ENCODE measurements around the gene SFXN5.
"Not testable (repeated sequence)": the region's sequence is repeated elsewhere in the genome, so short reads cannot be mapped to it uniquely, and the experiment has no call there.

SFXN5 gene

DNA sequence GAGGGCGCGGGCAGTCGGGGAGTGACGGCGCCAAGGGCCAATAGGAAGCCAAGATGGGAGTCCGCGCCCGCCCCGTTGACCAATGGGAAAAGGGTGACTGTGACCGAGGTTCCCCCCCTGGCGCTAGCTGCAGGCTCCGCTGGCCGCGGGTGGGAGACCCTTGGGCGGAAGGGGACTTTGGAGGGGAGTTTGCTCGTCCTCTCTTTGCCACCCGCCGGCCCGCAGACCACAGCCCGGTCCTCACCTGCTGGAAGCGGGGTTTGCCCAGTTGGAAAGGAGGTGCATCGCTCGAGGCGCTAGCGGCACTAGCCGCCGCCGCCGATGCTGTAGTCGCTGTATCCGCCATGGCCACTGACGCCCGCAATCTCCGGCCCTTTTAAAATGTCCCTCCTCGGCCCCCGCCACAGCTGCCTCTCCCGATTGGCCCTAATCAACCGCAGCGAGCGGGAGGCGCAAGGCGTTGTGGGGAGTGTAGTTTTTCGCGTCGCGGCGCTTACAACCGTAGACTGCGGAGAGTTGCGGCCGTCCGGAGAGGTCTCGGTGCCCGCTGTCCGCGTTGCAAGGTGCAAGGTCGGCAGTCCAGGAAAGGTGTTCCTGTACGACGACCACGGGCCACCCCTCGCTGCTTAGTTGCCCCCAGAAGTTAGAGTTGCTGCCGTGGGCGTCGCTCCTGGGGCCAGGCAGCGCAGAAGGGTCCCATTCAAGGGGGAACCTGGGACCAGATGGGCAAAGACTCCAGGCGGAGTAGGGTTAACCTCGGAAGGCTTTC is at the start of gene SFXN5:
SFXN5 (minus strand) TSS at position 353 of the 769 bp plus-strand sequence; CDS start at position 346, 7 bp downstream.
- peak; percentile 99 for DNase-seq (ENCODE audit: low spot score)

DNA sequence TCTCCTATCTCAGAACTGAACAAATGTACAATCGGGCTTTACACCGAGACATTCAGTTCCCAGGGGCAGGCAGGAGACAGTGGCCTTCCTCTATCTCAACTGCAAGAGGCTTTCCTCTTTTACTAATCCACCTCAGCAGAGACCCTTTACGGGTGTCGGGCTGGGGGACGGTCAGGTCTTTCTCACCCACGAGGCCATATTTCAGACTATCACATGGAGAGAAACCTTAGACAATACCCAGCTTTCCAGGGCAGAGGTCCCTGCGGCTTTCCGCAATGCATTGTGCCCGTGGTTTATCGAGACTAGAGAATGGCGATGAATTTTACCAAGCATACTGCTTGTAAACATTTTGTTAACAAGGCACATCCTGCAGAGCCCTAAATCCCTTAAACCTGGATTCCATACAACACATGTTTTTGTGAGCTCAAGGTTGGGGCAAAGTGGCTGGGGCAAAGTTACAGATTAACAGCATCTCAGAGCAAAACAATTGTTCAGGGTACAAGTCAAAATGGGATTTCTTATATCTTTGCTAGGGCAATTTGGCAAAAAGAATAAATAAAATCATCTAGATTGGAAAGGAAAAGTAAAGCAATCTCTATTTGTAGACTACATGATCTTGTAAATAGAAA is 48.2 kb upstream of the SFXN5 start:
- not testable (repeated sequence) for DNase-seq (ENCODE audit: low spot score)

- DNase-seq (ENCODE audit: low spot score) = no peak
Observed at GRCh38 chr2:73117441-73117840, 45.9 kb upstream of the SFXN5 start.

GRCh38 chr2:73116182-73116960 is 44.9 kb upstream of the SFXN5 start:
- no peak for DNase-seq (ENCODE audit: low spot score)

- no peak for DNase-seq (ENCODE audit: low spot score)
Observed at GRCh38 chr2:73114273-73114867, 42.9 kb upstream of the SFXN5 start.

DNA sequence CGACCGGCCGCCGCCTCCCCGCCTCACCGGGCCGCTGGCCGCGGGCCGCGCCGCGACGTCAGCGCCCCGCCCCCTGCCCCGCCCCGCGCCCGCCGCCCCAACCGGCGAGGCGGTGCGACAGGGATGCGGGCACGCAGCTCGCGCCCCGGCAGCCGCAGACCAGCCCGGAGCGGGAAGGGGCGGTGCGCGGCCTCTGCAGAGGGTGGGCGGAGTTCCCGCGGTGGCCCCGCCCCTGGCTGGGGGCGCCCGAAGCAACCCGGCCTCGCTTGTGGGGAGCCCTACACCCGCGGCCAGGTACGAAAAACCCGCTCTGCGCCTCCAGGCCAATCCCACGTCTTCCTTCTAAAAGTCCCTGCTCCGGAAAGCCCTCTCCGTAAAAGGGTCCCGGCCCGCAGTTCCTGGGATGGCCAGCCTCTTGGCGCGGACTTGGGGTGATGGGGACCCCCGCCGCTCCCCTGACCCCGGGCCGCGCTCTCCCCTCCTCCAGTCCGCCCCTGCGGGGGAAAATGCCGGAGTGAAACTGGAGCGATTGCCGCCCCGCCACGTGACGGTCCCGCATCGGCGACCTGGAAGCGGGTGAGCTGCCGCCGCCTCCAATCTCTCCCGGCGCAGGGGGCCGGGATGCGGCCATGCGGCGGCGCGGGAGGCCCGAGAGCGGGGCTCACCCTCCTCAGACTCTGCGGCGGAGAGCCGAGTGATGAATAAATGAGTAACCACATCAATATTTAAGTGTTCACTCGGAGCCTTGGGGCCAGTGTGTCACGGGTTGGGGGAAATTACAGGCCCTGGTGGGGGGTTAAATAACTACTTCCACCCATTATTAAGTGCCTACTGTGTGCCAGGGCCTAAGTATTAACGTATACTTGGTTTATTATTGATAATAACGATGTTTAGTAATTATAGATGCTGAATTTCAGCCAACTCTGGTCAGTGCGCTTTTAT is 41.7 kb upstream of the SFXN5 start, which contains the start of gene RAB11FIP5:
RAB11FIP5 (minus strand) TSS at position 36 of the 942 bp plus-strand sequence. CDS start 171 bp downstream, outside the sequence.
- DNase-seq (ENCODE audit: low spot score) = peak; percentile 93

DNA sequence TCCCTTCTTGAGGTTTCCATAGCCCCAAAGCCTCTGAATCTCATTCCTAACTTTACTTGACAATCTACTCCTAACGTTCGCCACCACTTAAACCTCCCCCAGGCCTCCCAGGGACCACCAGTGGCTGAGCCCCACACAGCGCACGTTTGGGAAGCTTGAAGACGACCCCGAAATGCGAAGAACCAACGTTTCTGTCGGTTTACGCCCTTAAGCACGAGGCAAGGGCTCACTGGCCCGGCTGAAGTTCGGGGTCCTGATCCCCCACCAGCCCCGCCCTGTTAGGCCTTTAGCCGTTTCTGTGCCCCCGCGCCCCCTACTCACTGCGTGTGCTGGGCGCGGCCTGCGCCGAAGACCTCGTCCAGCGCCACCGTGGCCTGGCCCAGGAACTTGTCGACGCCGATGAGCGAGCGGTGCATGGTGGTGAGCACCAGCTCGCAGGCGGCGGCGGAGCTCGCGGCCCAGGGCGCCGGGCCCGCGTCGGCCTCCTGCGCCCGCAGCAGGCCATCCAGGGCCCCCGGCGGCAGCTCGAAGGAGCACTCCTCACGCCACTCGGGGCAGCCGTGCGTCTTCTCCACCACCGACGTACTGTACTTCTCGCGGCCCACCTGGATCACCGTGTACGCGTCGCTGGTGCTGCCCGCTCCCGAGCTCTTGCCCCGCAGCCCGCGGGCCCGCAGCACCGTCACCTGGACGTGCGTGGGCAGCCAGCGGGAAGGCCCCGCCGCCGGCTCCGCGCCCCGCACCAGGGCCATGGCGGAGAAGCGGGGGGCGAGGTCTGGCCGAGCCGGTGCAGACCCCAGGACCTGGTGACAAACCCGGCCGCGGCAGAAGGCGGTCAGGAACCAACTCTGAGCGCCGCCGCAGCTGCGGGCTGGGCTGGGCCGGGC is 40.8 kb upstream of the SFXN5 start:
- DNase-seq (ENCODE audit: low spot score) = peak; percentile 49

GRCh38 chr2:73111073-73112025 is 39.8 kb upstream of the SFXN5 start:
- peak; percentile 47 for DNase-seq (ENCODE audit: low spot score)

- peak; percentile 66 for DNase-seq (ENCODE audit: low spot score)
Observed at GRCh38 chr2:73110168-73111072, 38.9 kb upstream of the SFXN5 start.

DNA sequence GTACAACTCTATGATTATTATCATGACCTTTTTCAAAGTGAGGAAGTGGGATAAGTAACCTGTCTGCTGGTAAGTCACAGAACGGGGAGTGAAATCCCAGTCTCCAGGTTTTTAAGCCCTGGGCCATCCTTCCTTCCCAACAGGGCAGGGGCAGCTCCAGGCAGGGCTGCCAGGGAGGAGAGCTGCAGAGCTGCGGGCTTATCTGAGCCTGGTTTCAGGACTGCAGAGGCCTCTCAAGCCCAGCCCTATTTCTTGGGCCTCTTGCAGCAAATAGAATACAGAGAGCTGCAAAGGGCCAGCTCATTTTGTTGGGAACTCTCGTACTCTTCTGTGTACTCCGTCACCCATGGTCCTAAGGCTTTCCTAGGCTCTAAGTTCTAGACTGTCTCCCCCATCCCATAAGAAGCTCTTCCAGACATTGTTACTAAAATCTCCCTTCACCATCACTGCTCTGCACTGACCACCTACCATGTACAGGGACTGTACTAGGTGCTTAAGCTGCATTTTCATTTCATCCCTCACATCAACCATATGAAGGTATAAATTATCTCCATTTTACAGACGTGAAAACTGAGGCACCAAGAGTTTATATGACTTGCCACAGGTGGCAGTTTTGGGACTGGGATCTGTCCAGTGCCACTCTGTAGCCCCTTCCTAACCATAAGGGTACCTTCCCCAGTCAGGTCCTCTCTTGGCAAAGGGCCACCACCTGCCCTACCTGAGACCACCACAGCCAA is 38.1 kb upstream of the SFXN5 start:
- DNase-seq (ENCODE audit: low spot score) = no peak

DNA sequence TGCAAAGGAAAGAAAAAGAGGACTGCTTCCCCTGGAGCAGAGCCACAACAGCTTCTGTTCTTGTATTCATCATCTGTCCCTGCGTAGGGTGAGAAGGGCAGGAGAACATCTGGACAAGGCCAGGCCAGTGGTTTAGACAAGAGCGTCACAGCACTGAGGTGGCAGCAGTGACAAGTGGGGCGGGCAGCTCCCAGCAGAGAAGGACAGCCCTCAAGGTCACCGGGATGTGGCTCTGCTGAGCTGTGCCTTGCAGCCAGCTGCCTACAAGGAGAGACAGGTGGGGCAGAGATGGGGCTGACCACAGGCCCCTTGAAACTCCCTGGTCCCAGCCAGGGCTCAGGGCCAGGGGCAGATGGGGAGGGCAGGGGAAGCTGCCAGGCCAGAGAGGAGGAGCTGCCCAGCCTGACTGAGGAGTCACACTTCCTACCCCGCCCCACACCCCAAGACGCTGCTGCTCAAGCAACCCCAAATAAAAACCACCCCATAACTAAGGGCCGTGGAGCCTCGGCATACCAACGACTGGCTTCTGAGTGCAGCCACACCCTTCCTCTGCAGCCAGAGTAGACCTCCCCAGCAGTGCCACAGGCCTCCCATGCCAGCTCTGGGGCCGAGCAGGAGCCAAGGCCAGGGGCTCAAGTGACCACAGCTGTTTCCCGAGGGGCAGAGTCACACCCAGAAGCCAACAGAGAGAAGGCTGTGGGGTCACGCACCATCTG is 35.9 kb upstream of the SFXN5 start:
- DNase-seq (ENCODE audit: low spot score) = peak; percentile 38

- no peak for DNase-seq (ENCODE audit: low spot score)
Observed at GRCh38 chr2:73106791-73107190, 35.3 kb upstream of the SFXN5 start.

DNA sequence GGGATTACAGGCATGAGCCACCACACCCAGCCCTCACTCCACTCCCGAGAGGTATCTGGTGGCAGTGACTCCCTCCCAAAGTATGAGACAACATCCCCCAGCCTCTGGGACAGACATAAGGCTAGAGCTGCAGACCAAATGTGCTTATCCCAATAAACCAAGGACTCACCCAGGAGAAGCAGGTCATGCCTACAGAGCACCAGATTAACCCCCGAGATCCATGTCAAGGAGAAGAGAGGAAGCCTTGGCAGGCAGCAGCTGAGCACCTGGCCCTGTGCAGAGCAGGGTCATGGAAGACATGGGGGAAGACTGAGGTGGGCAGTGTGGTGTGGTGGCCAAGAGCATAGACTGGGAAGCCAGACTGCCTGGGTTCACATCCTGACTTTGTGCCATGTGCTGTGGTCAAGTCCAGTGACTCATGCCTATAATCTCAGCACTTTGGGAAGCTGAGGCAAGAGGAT is 34.0 kb upstream of the SFXN5 start:
- DNase-seq (ENCODE audit: low spot score) = no peak

GRCh38 chr2:73104933-73105332 is 33.4 kb upstream of the SFXN5 start:
- DNase-seq (ENCODE audit: low spot score) = no peak

GRCh38 chr2:73103018-73103542 is 31.6 kb upstream of the SFXN5 start:
- no peak for DNase-seq (ENCODE audit: low spot score)

- no peak for DNase-seq (ENCODE audit: low spot score)
Observed at GRCh38 chr2:73101626-73102256, 30.2 kb upstream of the SFXN5 start.
